Ishikawa (cell line): ENCODE measurements around the gene KRT77.

ENCODE experiments used
- CEBPB ChIP-seq: IDR thresholded peaks from 2 replicates; pipeline ENCODE4 v1.6.1; 2012
- CREB1 ChIP-seq: IDR thresholded peaks from 2 replicates; pipeline ENCODE4 v1.6.1; 2012; ENCODE audit warnings: low read depth
- EGR1 ChIP-seq: IDR thresholded peaks from 2 replicates; pipeline ENCODE4 v1.6.1; 2012
- EP300 ChIP-seq: IDR thresholded peaks from 2 replicates; pipeline ENCODE4 v1.6.1; 2012; ENCODE audit warnings: borderline replicate concordance
- FOXM1 ChIP-seq: IDR thresholded peaks from 2 replicates; pipeline ENCODE4 v1.6.1; 2012; ENCODE audit warnings: low read depth, borderline replicate concordance
- NFIC ChIP-seq: IDR thresholded peaks from 2 replicates; pipeline ENCODE4 v1.6.1; 2012
- TAF1 ChIP-seq: IDR thresholded peaks from 2 replicates; pipeline ENCODE4 v1.6.1; 2012; ENCODE audit warnings: low read depth, mild to moderate bottlenecking
- TCF12 ChIP-seq: IDR thresholded peaks from 2 replicates; pipeline ENCODE4 v1.6.1; 2012; ENCODE audit warnings: low read depth
- TEAD4 ChIP-seq: IDR thresholded peaks from 2 replicates; pipeline ENCODE4 v1.6.1; 2012
- YY1 ChIP-seq: IDR thresholded peaks from 2 replicates; pipeline ENCODE4 v1.6.1; 2012; ENCODE audit warnings: low read depth
- TF ChIP-seq, protein P1 (sequence below): IDR thresholded peaks from 2 replicates; pipeline ENCODE4 v1.6.1; 2012; ENCODE audit warnings: low read depth, mild to moderate bottlenecking
- TF ChIP-seq, protein P2 (sequence below): IDR thresholded peaks from 2 replicates; pipeline ENCODE4 v1.6.1; 2012

DNA sequence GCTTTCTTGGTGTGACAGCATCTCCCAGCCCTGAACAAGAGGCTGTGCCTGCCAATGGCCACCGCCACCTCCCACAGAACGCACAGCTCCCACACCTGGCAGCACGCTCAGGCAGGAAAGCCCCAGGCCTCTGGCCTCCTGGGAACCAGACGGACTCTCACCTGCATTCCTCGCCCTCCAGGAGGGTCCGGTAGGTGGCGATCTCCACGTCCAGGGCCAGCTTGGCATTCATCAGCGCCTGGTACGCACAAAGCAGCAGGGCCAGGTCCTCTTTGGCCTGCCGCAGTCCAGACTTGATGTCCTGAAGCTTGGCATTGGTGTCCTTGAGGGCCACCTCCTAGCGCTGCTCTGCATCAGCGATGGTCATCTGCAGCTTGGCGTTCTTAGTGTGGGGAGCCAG is 12.1 kb upstream of the KRT77 start:
- TF ChIP-seq EP300: no peak
- TF ChIP-seq YY1: no peak
- no peak for TF ChIP-seq FOXM1
- TF ChIP-seq CEBPB: no peak
- no peak for TF ChIP-seq EGR1
- no peak for TF ChIP-seq TCF12
- no peak for TF ChIP-seq CREB1
- no peak for TF ChIP-seq NFIC
- no peak for TF ChIP-seq TAF1
- TF ChIP-seq, protein P1, sequence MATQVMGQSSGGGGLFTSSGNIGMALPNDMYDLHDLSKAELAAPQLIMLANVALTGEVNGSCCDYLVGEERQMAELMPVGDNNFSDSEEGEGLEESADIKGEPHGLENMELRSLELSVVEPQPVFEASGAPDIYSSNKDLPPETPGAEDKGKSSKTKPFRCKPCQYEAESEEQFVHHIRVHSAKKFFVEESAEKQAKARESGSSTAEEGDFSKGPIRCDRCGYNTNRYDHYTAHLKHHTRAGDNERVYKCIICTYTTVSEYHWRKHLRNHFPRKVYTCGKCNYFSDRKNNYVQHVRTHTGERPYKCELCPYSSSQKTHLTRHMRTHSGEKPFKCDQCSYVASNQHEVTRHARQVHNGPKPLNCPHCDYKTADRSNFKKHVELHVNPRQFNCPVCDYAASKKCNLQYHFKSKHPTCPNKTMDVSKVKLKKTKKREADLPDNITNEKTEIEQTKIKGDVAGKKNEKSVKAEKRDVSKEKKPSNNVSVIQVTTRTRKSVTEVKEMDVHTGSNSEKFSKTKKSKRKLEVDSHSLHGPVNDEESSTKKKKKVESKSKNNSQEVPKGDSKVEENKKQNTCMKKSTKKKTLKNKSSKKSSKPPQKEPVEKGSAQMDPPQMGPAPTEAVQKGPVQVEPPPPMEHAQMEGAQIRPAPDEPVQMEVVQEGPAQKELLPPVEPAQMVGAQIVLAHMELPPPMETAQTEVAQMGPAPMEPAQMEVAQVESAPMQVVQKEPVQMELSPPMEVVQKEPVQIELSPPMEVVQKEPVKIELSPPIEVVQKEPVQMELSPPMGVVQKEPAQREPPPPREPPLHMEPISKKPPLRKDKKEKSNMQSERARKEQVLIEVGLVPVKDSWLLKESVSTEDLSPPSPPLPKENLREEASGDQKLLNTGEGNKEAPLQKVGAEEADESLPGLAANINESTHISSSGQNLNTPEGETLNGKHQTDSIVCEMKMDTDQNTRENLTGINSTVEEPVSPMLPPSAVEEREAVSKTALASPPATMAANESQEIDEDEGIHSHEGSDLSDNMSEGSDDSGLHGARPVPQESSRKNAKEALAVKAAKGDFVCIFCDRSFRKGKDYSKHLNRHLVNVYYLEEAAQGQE: no peak
- TF ChIP-seq TEAD4: peak; percentile 57
- TF ChIP-seq, protein P2, sequence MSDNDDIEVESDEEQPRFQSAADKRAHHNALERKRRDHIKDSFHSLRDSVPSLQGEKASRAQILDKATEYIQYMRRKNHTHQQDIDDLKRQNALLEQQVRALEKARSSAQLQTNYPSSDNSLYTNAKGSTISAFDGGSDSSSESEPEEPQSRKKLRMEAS: no peak
